Measurements from ENCODE around the gene MCEE.
A peak's percentile ranks its signal among the peaks of the same experiment; 100 is the strongest.

GRCh38 chr2:71129114-71129901 lies 721 bp downstream of the MCEE start:
- no peak for TF ChIP-seq MAX (IDR thresholded peaks at IDR 0.05)
- no peak for TF ChIP-seq CTCF (IDR thresholded peaks at IDR 0.05; ENCODE audit: low read depth, low read length, missing input control)
- no peak for TF ChIP-seq FOXA1 (IDR thresholded peaks at IDR 0.05)
- no peak for TF ChIP-seq ATF3 (IDR thresholded peaks at IDR 0.05)
- TF ChIP-seq REST (IDR thresholded peaks at IDR 0.05), result no peak
- no peak for TF ChIP-seq YY1 (IDR thresholded peaks at IDR 0.05)
- peak; percentile 54 for TF ChIP-seq TAF1 (conservative IDR thresholded peaks at IDR 0.05)
- TF ChIP-seq NR2F2 (IDR thresholded peaks at IDR 0.05), result no peak
- no peak for TF ChIP-seq RAD21 (IDR thresholded peaks at IDR 0.05)
- peak; percentile 55 to 69 for TF ChIP-seq RXRA (IDR thresholded peaks at IDR 0.05)
- TF ChIP-seq EGR1 (IDR thresholded peaks at IDR 0.05; ENCODE audit: low read depth in 2 of 2), result peak in 1 of 2 donors; percentile 12
- peak in 1 of 2 donors; percentile 9 for TF ChIP-seq JUND (IDR thresholded peaks at IDR 0.05)
- no peak for TF ChIP-seq GABPA (IDR thresholded peaks at IDR 0.05 in 1 of 2, conservative IDR thresholded peaks at IDR 0.05 in 1 of 2)
- no peak for TF ChIP-seq ZBTB33 (IDR thresholded peaks at IDR 0.05)

Data from liver (tissue), 3 donors.